ENCODE results near the gene SERPINI2.

The SERPINI2 gene

DNA sequence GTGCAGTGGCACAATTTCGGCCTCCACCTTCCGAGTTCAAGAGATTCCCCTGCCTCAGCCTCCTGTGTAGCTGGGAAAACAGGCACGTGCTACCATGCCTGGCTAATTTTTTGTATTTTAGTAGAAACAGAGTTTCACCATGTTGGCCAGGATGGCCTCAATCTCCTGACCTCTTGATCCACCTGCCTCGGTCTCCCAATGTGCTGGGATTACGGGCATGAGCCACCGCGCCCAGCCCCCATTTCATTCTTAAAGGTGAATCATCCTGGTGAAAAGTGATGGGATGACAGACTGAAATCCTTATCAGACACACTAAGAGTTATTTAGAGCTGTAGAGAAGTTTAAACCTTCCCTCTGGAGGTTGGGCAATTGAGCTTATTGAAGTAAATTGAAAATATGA, 24.1 kb upstream of the SERPINI2 start:
- TF ChIP-seq CTCF (IDR thresholded peaks at IDR 0.05; ENCODE audit: low read length, missing control alignments), result no peak

GRCh38 chr3:167493244-167493643, 19.4 kb upstream of the SERPINI2 start:
- no peak for DNase-seq (ENCODE audit: low read depth)
- TF ChIP-seq CTCF (IDR thresholded peaks at IDR 0.05; ENCODE audit: low read length, missing control alignments), result peak; percentile 3
- H3K4me3 ChIP-seq (replicated peaks; ENCODE audit: low read depth, low read length), result no peak overlapping the region

More for the DNA sequence above, 24.1 kb upstream of the SERPINI2 start:
- no peak for DNase-seq (ENCODE audit: low read depth)
- H3K4me3 ChIP-seq (replicated peaks; ENCODE audit: low read depth, low read length), result no peak overlapping the region

DNA sequence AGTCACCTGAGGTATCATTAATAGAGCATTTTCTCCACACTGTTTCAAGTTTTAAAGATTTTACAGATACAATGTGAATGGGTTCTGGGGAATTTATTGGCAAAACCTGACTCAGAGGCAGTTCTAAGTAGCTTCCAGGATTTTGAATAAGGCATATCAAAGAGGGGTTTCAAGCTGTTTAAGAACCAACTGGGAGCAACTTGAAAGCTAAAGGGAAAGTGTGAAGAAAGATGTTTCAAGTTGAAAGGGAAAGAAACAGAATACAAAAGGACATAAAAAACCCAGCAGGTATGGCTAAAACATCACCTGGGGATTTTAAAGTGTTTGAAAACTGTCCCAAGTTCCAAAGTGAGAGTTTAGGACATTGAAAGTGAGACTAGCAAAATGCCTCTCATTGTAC, 17.8 kb upstream of the SERPINI2 start:
- no peak overlapping the region for H3K4me3 ChIP-seq (replicated peaks; ENCODE audit: low read depth, low read length)

GRCh38 chr3:167489571-167489970, 15.7 kb upstream of the SERPINI2 start:
- TF ChIP-seq CTCF (IDR thresholded peaks at IDR 0.05; ENCODE audit: low read length, missing control alignments), result no peak
- H3K4me3 ChIP-seq (replicated peaks; ENCODE audit: low read depth, low read length), result no peak overlapping the region
- DNase-seq (ENCODE audit: low read depth), result no peak

More for the DNA sequence above, 17.8 kb upstream of the SERPINI2 start:
- no peak for DNase-seq (ENCODE audit: low read depth)
- no peak for TF ChIP-seq CTCF (IDR thresholded peaks at IDR 0.05; ENCODE audit: low read length, missing control alignments)

DNA sequence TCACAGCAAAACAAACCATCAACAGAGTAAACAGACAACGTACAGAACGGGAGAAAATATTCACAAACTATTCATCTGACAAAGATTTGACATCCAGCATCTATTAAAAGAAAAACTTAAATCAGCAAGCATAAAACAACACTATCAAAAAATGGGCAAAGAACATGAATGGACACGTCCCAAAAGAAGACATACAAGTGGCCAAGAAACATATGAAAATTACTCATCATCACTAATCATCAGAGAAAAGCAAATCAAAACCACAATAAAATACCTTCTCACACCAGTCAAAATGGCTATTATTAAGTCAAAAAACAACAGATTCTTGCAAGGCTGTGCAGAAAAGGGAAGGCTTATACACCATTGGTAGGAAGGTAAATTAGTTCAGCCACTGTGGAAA, 13.7 kb upstream of the SERPINI2 start:
- H3K4me3 ChIP-seq (replicated peaks; ENCODE audit: low read depth, low read length), result no peak overlapping the region
- TF ChIP-seq CTCF (IDR thresholded peaks at IDR 0.05; ENCODE audit: low read length, missing control alignments), result no peak
- no peak for DNase-seq (ENCODE audit: low read depth)

GRCh38 chr3:167484551-167484950, 10.7 kb upstream of the SERPINI2 start:
- no peak overlapping the region for H3K4me3 ChIP-seq (replicated peaks; ENCODE audit: low read depth, low read length)
- no peak for TF ChIP-seq CTCF (IDR thresholded peaks at IDR 0.05; ENCODE audit: low read length, missing control alignments)
- no peak for DNase-seq (ENCODE audit: low read depth)

GRCh38 chr3:167483708-167484475, 10.1 kb upstream of the SERPINI2 start:
- H3K4me3 ChIP-seq (replicated peaks; ENCODE audit: low read depth, low read length), result no peak overlapping the region
- no peak for DNase-seq (ENCODE audit: low read depth)
- no peak for TF ChIP-seq CTCF (IDR thresholded peaks at IDR 0.05; ENCODE audit: low read length, missing control alignments)

All from fibroblast of pulmonary artery (primary cell).